ENCODE data around the gene SYT7. TPM values are rescaled to one million over a fixed set of nuclear protein-coding genes. Genes with fewer than 3 reads are reported as not detected.
A peak's percentile ranks its signal among the peaks of the same experiment; 100 is the strongest.

SYT7 gene
- total RNA-seq, result 10 to 100 TPM; 17.4 to 48.3 (median 43.5) TPM
- polyA plus RNA-seq, result 36.2 TPM
- long read RNA-seq, donor 1, full-length matches to known transcripts, result 13 of 120 reads
- long read RNA-seq, donor 1, partial matches to known transcripts, result 22 of 120 reads
- long read RNA-seq, donor 1, other reads (novel, unspliced or antisense), result 85 of 120 reads
- long read RNA-seq, donor 2, partial matches to known transcripts, result 2 of 30 reads
- long read RNA-seq, donor 2, other reads (novel, unspliced or antisense), result 25 of 30 reads
- long read RNA-seq, donor 3, partial matches to known transcripts, result 5 of 38 reads
- long read RNA-seq, donor 3, other reads (novel, unspliced or antisense), result 33 of 38 reads
- long read RNA-seq, donor 4, partial matches to known transcripts, result 8 of 54 reads
- long read RNA-seq, donor 4, other reads (novel, unspliced or antisense), result 40 of 54 reads

- intact Hi-C loops (cut with DNase I), result loop anchor here in 2 of 4 donors (2.0 to 5.0 kb wide), 2 partner anchors 46 kb away; no protein-coding TSS in a partner anchor
- no peaks in the 10 kb centered on the region for H3K4me1 ChIP-seq (ENCODE audit: control insufficient read depth, insufficient read depth, low read length)
- peak within 1 kb of the TSS; percentile 91 for H3K4me3 ChIP-seq (ENCODE audit: low read length)
- DNase-seq, result peak; percentile 94 to 98 (median 97)
- under 1% methylated on average over 96 of the region's 96 CpGs for WGBS
- peak within 1 kb of the TSS; percentile 84 for H3K27ac ChIP-seq (ENCODE audit: low read length)
- no peaks in the 10 kb centered on the region for H3K9me3 ChIP-seq (ENCODE audit: control insufficient read depth, low read length)
- no peaks in the 10 kb centered on the region for H3K27me3 ChIP-seq (ENCODE audit: control insufficient read depth, insufficient read depth)
- ATAC-seq, result peak; percentile 84 to 86
Measured at GRCh38 chr11:61581030-61581928, at the start of gene SYT7. Gene SYT7 (minus strand): TSS chr11:61581076. CDS start chr11:61580820, 256 bp downstream.

- no peaks in the 10 kb centered on the region for H3K27me3 ChIP-seq (ENCODE audit: control insufficient read depth, insufficient read depth)
- no peak overlapping the region for H3K27ac ChIP-seq (ENCODE audit: low read length)
- no peak overlapping the region for H3K4me3 ChIP-seq (ENCODE audit: low read length)
- H3K4me1 ChIP-seq (ENCODE audit: control insufficient read depth, insufficient read depth, low read length), result no peaks in the 10 kb centered on the region
- DNase-seq (no peak), ATAC-seq (no peak)
- 60% methylated on average over 10 of the region's 10 CpGs for WGBS
- intact Hi-C loops (cut with DNase I), result loop anchor here in 3 of 4 donors (10.0 kb wide), 3 partner anchors 145 to 185 kb away; a partner anchor contains a TSS
- no peaks in the 10 kb centered on the region for H3K9me3 ChIP-seq (ENCODE audit: control insufficient read depth, low read length)
Measured at GRCh38 chr11:61630089-61630488, 49.2 kb upstream of the SYT7 start.

- 89% methylated on average over 18 of the region's 18 CpGs for WGBS
- H3K4me3 ChIP-seq (ENCODE audit: low read length), result no peak overlapping the region
- H3K27me3 ChIP-seq (ENCODE audit: control insufficient read depth, insufficient read depth), result no peaks in the 10 kb centered on the region
- intact Hi-C loops (cut with DNase I), result loop anchor here (5.0 to 10.0 kb wide), 4 partner anchors 47 to 154 kb away; partner anchors contain the start of gene SYT7 (in 1 of the 4)
- ATAC-seq (no peak), DNase-seq (no peak)
- no peaks in the 10 kb centered on the region for H3K9me3 ChIP-seq (ENCODE audit: control insufficient read depth, low read length)
- no peaks in the 10 kb centered on the region for H3K4me1 ChIP-seq (ENCODE audit: control insufficient read depth, insufficient read depth, low read length)
- H3K27ac ChIP-seq (ENCODE audit: low read length), result no peak overlapping the region
Measured at GRCh38 chr11:61629082-61629833, 48.4 kb upstream of the SYT7 start.

- H3K9me3 ChIP-seq (ENCODE audit: control insufficient read depth, low read length), result no peaks in the 10 kb centered on the region
- ATAC-seq (no peak), DNase-seq (no peak)
- intact Hi-C loops (cut with DNase I), result loop anchor here (5.0 to 10.0 kb wide), 4 partner anchors 46 to 154 kb away; partner anchors contain the start of gene SYT7 (in 1 of the 4)
- no peaks in the 10 kb centered on the region for H3K4me1 ChIP-seq (ENCODE audit: control insufficient read depth, insufficient read depth, low read length)
- H3K27me3 ChIP-seq (ENCODE audit: control insufficient read depth, insufficient read depth), result no peaks in the 10 kb centered on the region
- no peak overlapping the region for H3K4me3 ChIP-seq (ENCODE audit: low read length)
- H3K27ac ChIP-seq (ENCODE audit: low read length), result no peak overlapping the region
- 62% methylated on average over 5 of the region's 5 CpGs for WGBS
Measured at GRCh38 chr11:61628662-61628970, 47.7 kb upstream of the SYT7 start.

GRCh38 chr11:61627850-61628661, 47.2 kb upstream of the SYT7 start:
- WGBS, result 60% methylated on average over 13 of the region's 13 CpGs
- peak; percentile 67 to 86 (median 80) for DNase-seq
- H3K4me1 ChIP-seq (ENCODE audit: control insufficient read depth, insufficient read depth, low read length), result no peaks in the 10 kb centered on the region
- intact Hi-C loops (cut with DNase I), result loop anchor here (2.0 to 10.0 kb wide), 5 partner anchors 46 to 153 kb away; partner anchors contain the start of gene SYT7 (in 2 of the 4)
- H3K9me3 ChIP-seq (ENCODE audit: control insufficient read depth, low read length), result no peaks in the 10 kb centered on the region
- no peaks in the 10 kb centered on the region for H3K27me3 ChIP-seq (ENCODE audit: control insufficient read depth, insufficient read depth)
- ATAC-seq, result peak; percentile 70 to 83
- no peak overlapping the region for H3K4me3 ChIP-seq (ENCODE audit: low read length)
- H3K27ac ChIP-seq (ENCODE audit: low read length), result peak overlapping the region; percentile 96

- Histone ChIP-seq H3K4me1 (ENCODE audit: control insufficient read depth, insufficient read depth, low read length) (no peaks in the 10 kb centered on the region), H3K4me3 (ENCODE audit: low read length) (no peak overlapping the region), H3K9me3 (ENCODE audit: control insufficient read depth, low read length) (no peaks in the 10 kb centered on the region), H3K27ac (ENCODE audit: low read length) (peak overlapping the region; percentile 96), H3K27me3 (ENCODE audit: control insufficient read depth, insufficient read depth) (no peaks in the 10 kb centered on the region)
- DNase-seq (peak in 1 of 3 donors; percentile 66), ATAC-seq (peak; percentile 70 to 81)
- intact Hi-C loops (cut with DNase I), result loop anchor here (2.0 to 10.0 kb wide), 5 partner anchors 44 to 152 kb away; partner anchors contain the start of gene SYT7 (in 2 of the 4)
- WGBS, result 49% methylated on average over 10 of the region's 10 CpGs
Measured at GRCh38 chr11:61626580-61627380, 45.9 kb upstream of the SYT7 start.

- 91% methylated on average over 3 of the region's 3 CpGs for whole genome bisulfite sequencing
- DNase-seq (no peak), ATAC-seq (no peak)
- no peaks in the 10 kb centered on the region for H3K4me1 ChIP-seq (ENCODE audit: control insufficient read depth, insufficient read depth, low read length)
- intact Hi-C loops (cut with DNase I), result loop anchor here (5.0 to 10.0 kb wide), 4 partner anchors 43 to 151 kb away; partner anchors contain the start of gene SYT7 (in 1 of the 4)
- no peaks in the 10 kb centered on the region for H3K9me3 ChIP-seq (ENCODE audit: control insufficient read depth, low read length)
- no peak overlapping the region for H3K27ac ChIP-seq (ENCODE audit: low read length)
- no peaks in the 10 kb centered on the region for H3K27me3 ChIP-seq (ENCODE audit: control insufficient read depth, insufficient read depth)
- no peak overlapping the region for H3K4me3 ChIP-seq (ENCODE audit: low read length)
Measured at GRCh38 chr11:61625525-61625924, 44.6 kb upstream of the SYT7 start.

GRCh38 chr11:61621917-61622585, 41.2 kb upstream of the SYT7 start:
- no peak for ATAC-seq
- intact Hi-C loops (cut with DNase I), result loop anchor here in 1 of 4 donors (10.0 kb wide), 1 partner anchor 147 kb away; no protein-coding TSS in a partner anchor
- Histone ChIP-seq H3K9me3 (ENCODE audit: control insufficient read depth, low read length) (no peaks in the 10 kb centered on the region), H3K4me1 (ENCODE audit: control insufficient read depth, insufficient read depth, low read length) (no peaks in the 10 kb centered on the region), H3K27me3 (ENCODE audit: control insufficient read depth, insufficient read depth) (no peaks in the 10 kb centered on the region), H3K4me3 (ENCODE audit: low read length) (no peak overlapping the region), H3K27ac (ENCODE audit: low read length) (no peak overlapping the region)
- DNase-seq, result no peak
- WGBS, result 69% methylated on average over 7 of the region's 7 CpGs

Data from right cardiac atrium (tissue), 5 donors.